Neutrophil (primary cell): Measurements from ENCODE around the gene GPAT2.
"Not testable (repeated sequence)": the region's sequence is repeated elsewhere in the genome, so short reads cannot be mapped to it uniquely, and the experiment has no call there.

Source experiments
- H3K27ac ChIP-seq: fragments of 200-600 bp; sonication (generic); 2 replicates; pipeline ENCODE4 v1.5.1; 2016; ENCODE audit warnings: mild to moderate bottlenecking, moderate library complexity
- H3K27me3 ChIP-seq: fragments of 200-600 bp; sonication (generic); 2 replicates; pipeline ENCODE4 v1.6.0; 2016; ENCODE audit warnings: mild to moderate bottlenecking
- H3K36me3 ChIP-seq: fragments of 200-600 bp; sonication (generic); 2 replicates; pipeline ENCODE4 v1.5.1; 2017
- H3K4me1 ChIP-seq, 2 experiments: fragments of 200-600 bp in 1 of 2; sonication (generic) in 1 of 2; 1 replicate in 1 of 2; 2 replicates in 1 of 2; pipeline versions ENCODE4 v1.5.1 to v1.6.1; 2013 to 2016; ENCODE audit warnings: low read depth in 1 of 2, low read length in 1 of 2, mild to moderate bottlenecking in 1 of 2, moderate library complexity in 1 of 2; ENCODE audit not compliant: control insufficient read depth in 1 of 2, insufficient read depth in 1 of 2
- H3K4me3 ChIP-seq, 2 experiments: fragments of 200-600 bp in 1 of 2; sonication (generic) in 1 of 2; 1 replicate in 1 of 2; 2 replicates in 1 of 2; pipeline ENCODE4 v1.5.1; 2013 to 2016; ENCODE audit warnings: low read depth in 1 of 2, low read length in 1 of 2, mild to moderate bottlenecking in 1 of 2, moderate library complexity in 1 of 2
- H3K9me3 ChIP-seq: fragments of 200-600 bp; sonication (generic); 2 replicates; pipeline ENCODE4 v1.5.1; 2016
- TF ChIP-seq, protein P1 (sequence below): fragments of 200-600 bp; sonication (generic); IDR thresholded peaks from 2 replicates; pipeline ENCODE4 v1.5.1; 2016; ENCODE audit warnings: antibody characterized with exemption

GPAT2 gene

DNA sequence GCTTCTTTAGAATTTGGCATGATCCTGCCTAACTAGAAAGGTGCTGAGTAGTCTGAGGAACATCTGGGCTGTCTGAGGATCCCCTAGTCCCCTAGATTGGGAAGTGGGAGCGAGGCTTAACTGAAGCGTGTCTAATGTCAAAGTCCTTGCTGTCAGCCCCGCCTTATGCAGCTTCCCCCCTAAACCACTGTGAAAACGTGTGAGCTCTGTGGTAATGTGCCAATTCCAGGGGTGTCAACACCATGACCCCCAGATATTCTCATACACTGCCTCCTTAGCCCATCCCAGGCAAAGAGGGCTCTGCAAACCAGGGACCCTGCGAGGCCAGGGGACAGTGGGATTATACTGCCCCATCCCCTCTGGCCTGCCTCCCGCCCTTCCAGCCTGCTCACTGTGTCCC lies 21.1 kb upstream of the GPAT2 start:
- not testable (repeated sequence) for H3K9me3 ChIP-seq, H3K4me3 ChIP-seq, H3K4me1 ChIP-seq, H3K27me3 ChIP-seq, H3K27ac ChIP-seq, H3K36me3 ChIP-seq

DNA sequence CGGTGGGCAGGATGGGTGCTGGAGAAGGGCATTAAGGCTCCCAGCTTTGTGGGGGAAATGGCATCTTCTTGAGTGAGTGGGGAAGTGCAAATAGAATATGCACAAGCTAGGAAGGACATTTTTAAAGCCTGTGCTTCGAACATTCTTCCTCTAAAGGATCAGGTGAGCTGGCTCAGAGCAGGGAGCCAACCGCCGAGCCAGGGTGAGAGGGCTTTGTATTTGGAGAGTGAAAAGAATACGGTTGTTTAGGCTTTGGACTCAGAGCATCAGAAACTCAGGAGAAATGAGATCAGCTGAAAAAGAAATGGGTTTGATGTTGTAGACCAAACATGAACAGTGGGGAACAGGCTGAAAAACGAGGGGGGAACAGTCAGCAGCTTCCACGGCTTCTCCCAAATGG lies 19.8 kb upstream of the GPAT2 start:
- not testable (repeated sequence) for H3K4me3 ChIP-seq, H3K4me1 ChIP-seq, H3K27me3 ChIP-seq, H3K36me3 ChIP-seq, H3K9me3 ChIP-seq, H3K27ac ChIP-seq

GRCh38 chr2:96053385-96053784 lies 18.7 kb upstream of the GPAT2 start:
- not testable (repeated sequence) for H3K36me3 ChIP-seq, H3K9me3 ChIP-seq, H3K27me3 ChIP-seq, H3K4me1 ChIP-seq, H3K4me3 ChIP-seq, H3K27ac ChIP-seq

- H3K4me3 ChIP-seq, H3K36me3 ChIP-seq, H3K27me3 ChIP-seq, H3K4me1 ChIP-seq, H3K27ac ChIP-seq, H3K9me3 ChIP-seq: not testable (repeated sequence)
These were observed 17.9 kb upstream of the GPAT2 start for GRCh38 chr2:96052632-96053031.

- H3K4me1 ChIP-seq, H3K27ac ChIP-seq, H3K27me3 ChIP-seq, H3K4me3 ChIP-seq, H3K9me3 ChIP-seq, H3K36me3 ChIP-seq: not testable (repeated sequence)
These were observed 15.2 kb upstream of the GPAT2 start for GRCh38 chr2:96049917-96050262.

DNA sequence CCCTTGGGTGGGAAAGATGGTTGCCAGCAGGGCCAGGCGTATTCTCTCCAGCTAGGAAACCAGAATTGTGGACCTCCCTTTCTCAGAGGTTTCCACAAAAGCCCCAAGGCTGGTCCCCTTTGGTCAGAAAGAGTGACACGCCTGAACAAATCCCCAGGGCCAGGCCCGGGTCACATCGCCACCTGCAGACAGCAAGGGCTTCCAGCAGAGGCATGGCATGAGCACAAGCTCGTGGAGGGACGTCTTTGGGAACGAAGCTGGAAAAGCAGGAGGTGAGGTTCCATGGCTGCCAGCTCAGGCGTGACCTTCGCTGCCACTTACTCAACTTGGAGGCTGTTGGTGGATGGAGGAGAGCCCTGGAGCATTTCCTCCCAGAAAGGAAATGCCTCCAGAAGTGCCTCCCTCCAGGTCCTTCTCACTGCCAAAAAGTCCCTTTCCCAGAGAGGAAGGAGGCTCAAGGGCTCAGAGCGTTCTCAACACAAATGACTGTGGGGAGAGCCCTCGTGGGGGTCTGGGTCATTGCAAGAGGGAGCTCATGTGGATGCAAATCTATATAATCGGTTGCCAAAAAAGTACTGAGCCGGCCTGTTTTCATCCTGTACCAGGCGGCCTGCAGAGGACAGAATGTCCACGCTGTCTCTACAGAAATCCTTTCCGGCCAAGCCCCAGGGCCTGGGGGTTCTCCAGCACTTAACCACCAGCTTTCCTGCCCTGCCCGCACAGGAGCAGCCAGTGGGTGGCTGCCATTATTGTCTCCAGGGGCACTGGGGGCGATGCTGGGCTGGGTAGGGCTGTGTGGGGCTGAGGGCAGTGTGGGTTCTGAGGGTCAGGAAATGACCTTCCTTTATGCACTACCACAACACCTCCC lies 14.6 kb upstream of the GPAT2 start:
- not testable (repeated sequence) for H3K4me1 ChIP-seq, H3K36me3 ChIP-seq, H3K27ac ChIP-seq, H3K27me3 ChIP-seq, H3K9me3 ChIP-seq, H3K4me3 ChIP-seq

GRCh38 chr2:96035554-96035953 lies 838 bp upstream of the GPAT2 start:
- not testable (repeated sequence) for H3K4me3 ChIP-seq, H3K27ac ChIP-seq, H3K36me3 ChIP-seq, H3K9me3 ChIP-seq, H3K4me1 ChIP-seq, H3K27me3 ChIP-seq

GRCh38 chr2:96033997-96034396 lies 719 bp downstream of the GPAT2 start:
- H3K36me3 ChIP-seq, H3K9me3 ChIP-seq, H3K4me3 ChIP-seq, H3K27me3 ChIP-seq, H3K27ac ChIP-seq, H3K4me1 ChIP-seq: not testable (repeated sequence)

DNA sequence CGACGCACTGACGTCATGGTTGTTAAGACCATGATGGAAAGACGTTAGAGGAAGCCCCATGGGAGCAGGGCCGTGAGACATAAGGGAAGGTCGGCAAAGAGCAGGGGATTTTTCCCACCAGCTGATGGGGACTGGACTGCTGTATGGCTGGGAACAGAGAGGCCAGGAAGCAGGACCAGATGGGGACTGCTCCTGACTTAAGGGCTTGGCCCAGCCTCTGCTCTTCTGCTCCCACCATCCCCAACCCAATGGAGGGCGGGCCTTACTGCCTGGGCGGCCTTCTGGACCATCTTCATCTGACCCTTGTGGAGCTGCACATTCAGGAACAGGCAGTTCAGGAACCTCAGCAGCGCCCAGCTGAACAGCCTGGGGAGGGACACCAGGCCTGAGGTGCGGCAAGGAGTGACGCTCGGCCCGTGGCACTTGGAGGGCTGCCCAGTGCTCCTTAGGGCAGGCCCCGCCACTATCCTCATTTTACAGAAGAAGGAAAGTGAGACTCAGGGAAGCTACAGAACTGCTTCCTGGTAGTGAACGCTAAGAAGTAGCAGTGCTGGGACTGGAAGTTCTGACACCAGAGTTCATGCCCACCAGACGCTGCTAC lies 6.9 kb downstream of the GPAT2 start:
- not testable (repeated sequence) for H3K9me3 ChIP-seq, H3K4me1 ChIP-seq, H3K27me3 ChIP-seq, H3K36me3 ChIP-seq, H3K27ac ChIP-seq, H3K4me3 ChIP-seq

DNA sequence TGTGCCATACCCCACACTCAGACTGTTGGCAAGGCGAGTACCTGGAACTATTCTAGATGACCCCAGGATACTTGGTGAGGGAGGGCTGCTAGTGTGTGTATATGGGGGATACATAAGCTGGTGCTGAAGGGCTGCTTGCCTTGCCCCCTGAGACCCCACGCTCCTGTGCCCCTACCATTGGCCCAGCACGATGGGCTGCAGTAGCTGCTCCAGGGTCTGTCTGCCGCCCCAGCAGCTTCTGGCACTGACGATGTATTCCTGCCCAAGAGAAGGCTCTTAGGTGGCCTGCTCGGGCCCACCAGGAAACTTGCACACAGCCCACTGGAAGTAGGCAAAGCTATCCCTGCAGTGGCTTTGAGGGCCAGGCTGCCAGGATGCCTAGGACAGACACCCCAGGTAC lies 9.0 kb downstream of the GPAT2 start:
- not testable (repeated sequence) for H3K27me3 ChIP-seq, H3K27ac ChIP-seq, H3K4me3 ChIP-seq, H3K36me3 ChIP-seq, H3K9me3 ChIP-seq, H3K4me1 ChIP-seq

DNA sequence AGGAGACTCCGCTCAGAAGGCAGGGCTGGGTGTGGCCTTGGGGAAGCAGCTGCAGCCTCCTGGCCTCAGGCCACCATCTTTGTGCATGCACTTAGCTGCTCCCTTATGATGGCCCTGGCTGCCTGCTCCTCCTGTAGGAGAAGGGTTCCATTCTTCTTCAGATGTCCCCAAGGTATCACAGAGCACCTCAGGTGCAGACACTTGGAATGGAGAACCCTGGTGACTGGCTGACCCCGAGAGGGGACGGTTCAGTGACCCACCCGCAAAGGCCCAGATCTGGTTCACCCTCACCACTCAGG lies 9.6 kb downstream of the GPAT2 start:
- H3K27ac ChIP-seq, result no peak overlapping the region
- no peaks in the 10 kb centered on the region for H3K4me1 ChIP-seq
- no peaks in the 10 kb centered on the region for H3K36me3 ChIP-seq
- no peaks in the 10 kb centered on the region for H3K27me3 ChIP-seq
- H3K9me3 ChIP-seq, result no peaks in the 10 kb centered on the region
- H3K4me3 ChIP-seq, result no peak overlapping the region
- TF ChIP-seq, protein P1, sequence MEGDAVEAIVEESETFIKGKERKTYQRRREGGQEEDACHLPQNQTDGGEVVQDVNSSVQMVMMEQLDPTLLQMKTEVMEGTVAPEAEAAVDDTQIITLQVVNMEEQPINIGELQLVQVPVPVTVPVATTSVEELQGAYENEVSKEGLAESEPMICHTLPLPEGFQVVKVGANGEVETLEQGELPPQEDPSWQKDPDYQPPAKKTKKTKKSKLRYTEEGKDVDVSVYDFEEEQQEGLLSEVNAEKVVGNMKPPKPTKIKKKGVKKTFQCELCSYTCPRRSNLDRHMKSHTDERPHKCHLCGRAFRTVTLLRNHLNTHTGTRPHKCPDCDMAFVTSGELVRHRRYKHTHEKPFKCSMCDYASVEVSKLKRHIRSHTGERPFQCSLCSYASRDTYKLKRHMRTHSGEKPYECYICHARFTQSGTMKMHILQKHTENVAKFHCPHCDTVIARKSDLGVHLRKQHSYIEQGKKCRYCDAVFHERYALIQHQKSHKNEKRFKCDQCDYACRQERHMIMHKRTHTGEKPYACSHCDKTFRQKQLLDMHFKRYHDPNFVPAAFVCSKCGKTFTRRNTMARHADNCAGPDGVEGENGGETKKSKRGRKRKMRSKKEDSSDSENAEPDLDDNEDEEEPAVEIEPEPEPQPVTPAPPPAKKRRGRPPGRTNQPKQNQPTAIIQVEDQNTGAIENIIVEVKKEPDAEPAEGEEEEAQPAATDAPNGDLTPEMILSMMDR, result no peak
